Endothelial cell of umbilical vein (primary cell): ENCODE data around the gene FAM118A. TPM values are rescaled to one million over a fixed set of nuclear protein-coding genes. Genes with fewer than 3 reads are reported as not detected.

Source experiments
- BruUV-seq: library from RNA; stranded (reverse); fragments of 400-500 nt; replicated peaks from 2 replicates; lab custom pipeline; 2021; lab: Mats Ljungman, UMichigan
- CTCF ChIA-PET: fragments of 300-600, 350-600 bp; sonication (Branson Sonifier 250); formaldehyde crosslinking; loops from one replicate; lab custom pipeline; 2021; ENCODE audit warnings: antibody characterized with exemption, inconsistent platforms; lab: Charles Lee
- POLR2A ChIA-PET: fragments of 300-600, 350-600 bp; sonication (Branson Sonifier 250); formaldehyde crosslinking; loops from one replicate; lab custom pipeline; 2021; ENCODE audit warnings: antibody characterized with exemption, inconsistent platforms; lab: Charles Lee
- DNase-seq: peaks from one replicate; pipeline ENCODE4 v3.0.0-alpha.2; 2011; ENCODE audit warnings: low read depth, low spot score
- FAIRE-seq: peaks from 2 replicates; lab custom pipeline; 2011; peaks lifted over from hg19 to GRCh38; lab: Jason Lieb, UNC
- H2AFZ ChIP-seq: 2 replicates; pipeline ENCODE4 v1.6.0; 2012; ENCODE audit warnings: low read depth, low read length, control low read depth, inconsistent platforms
- H3K27ac ChIP-seq: 2 replicates; pipeline ENCODE4 v1.5.1; 2011; ENCODE audit warnings: low read depth, mild to moderate bottlenecking, control low read depth, low read length, moderate library complexity; ENCODE audit not compliant: insufficient read depth
- H3K27me3 ChIP-seq, 2 experiments: 2 replicates each; pipeline versions ENCODE4 v1.6.0 to v1.6.1; 2011; ENCODE audit warnings: low read length in 2 of 2, mixed read lengths in 1 of 2; ENCODE audit not compliant: control insufficient read depth in 2 of 2, insufficient read depth in 2 of 2
- H3K36me3 ChIP-seq, 2 experiments: 2 replicates in 1 of 2; 3 replicates in 1 of 2; pipeline ENCODE4 v1.5.1; 2011; ENCODE audit warnings: low read length in 2 of 2, mild to moderate bottlenecking in 1 of 2, moderate library complexity in 1 of 2; ENCODE audit not compliant: control insufficient read depth in 2 of 2, insufficient read depth in 2 of 2; ENCODE audit errors: extremely low read depth in 1 of 2
- H3K4me1 ChIP-seq: 3 replicates; pipeline ENCODE4 v1.5.1; 2011; ENCODE audit warnings: mild to moderate bottlenecking, low read length; ENCODE audit not compliant: control insufficient read depth, insufficient read depth; ENCODE audit errors: extremely low read depth
- H3K4me2 ChIP-seq: 2 replicates; pipeline ENCODE4 v1.6.1; 2011; ENCODE audit warnings: low read length, control low read depth, mixed read lengths; ENCODE audit not compliant: insufficient read depth
- H3K4me3 ChIP-seq, 3 experiments: fragments of 200-600 bp in 1 of 3; sonication (generic), shearing (Covaris generic) in 1 of 3; replicated peaks in 1 of 3; 2 replicates each; pipeline ENCODE4 v1.5.1; 2011 to 2016; ENCODE audit warnings: control low read depth in 3 of 3, low read length in 3 of 3, mild to moderate bottlenecking in 2 of 3, inconsistent platforms in 1 of 3, low read depth in 1 of 3, moderate library complexity in 1 of 3; ENCODE audit not compliant: insufficient read depth in 1 of 3
- H3K79me2 ChIP-seq: 2 replicates; pipeline ENCODE4 v1.6.0; 2012; ENCODE audit warnings: low read length, inconsistent platforms; ENCODE audit not compliant: control insufficient read depth, insufficient read depth
- H3K9ac ChIP-seq: replicated peaks from 2 replicates; pipeline ENCODE3; 2011; ENCODE audit warnings: low read length, control low read depth; ENCODE audit not compliant: insufficient read depth; ENCODE audit errors: extremely low read depth
- H3K9me1 ChIP-seq: replicated peaks from 3 replicates; pipeline ENCODE4 v1.6.0; 2011; ENCODE audit warnings: mild to moderate bottlenecking, low read length; ENCODE audit not compliant: control insufficient read depth, insufficient read depth; ENCODE audit errors: extremely low read depth
- H3K9me3 ChIP-seq: replicated peaks from 2 replicates; pipeline ENCODE4 v1.5.1; 2012; ENCODE audit warnings: low read length, inconsistent platforms; ENCODE audit not compliant: control insufficient read depth, insufficient read depth
- H4K20me1 ChIP-seq: replicated peaks from 2 replicates; pipeline ENCODE3; 2011; ENCODE audit warnings: mild to moderate bottlenecking, low read length; ENCODE audit not compliant: control insufficient read depth, insufficient read depth; ENCODE audit errors: extremely low read depth
- CTCF ChIP-seq, 2 donors: IDR thresholded peaks; 1 replicate in 1 of 2; 2 replicates in 1 of 2; pipeline ENCODE4 v1.5.1; 2011; ENCODE audit warnings: low read length in 2 of 2, mild to moderate bottlenecking in 2 of 2, moderate library complexity in 2 of 2, control low read depth in 1 of 2, inconsistent platforms in 1 of 2, low read depth in 1 of 2; ENCODE audit not compliant: insufficient read depth in 1 of 2; ENCODE audit errors: extremely low read depth in 1 of 2
- EZH2 ChIP-seq: IDR thresholded peaks from 2 replicates; pipeline ENCODE4 v1.6.1; 2012; ENCODE audit warnings: borderline replicate concordance, low read depth, mild to moderate bottlenecking, moderate library complexity, low read length, inconsistent platforms; ENCODE audit not compliant: severe bottlenecking
- FOS ChIP-seq: IDR thresholded peaks from 2 replicates; pipeline ENCODE4 v1.6.1; 2011; ENCODE audit warnings: mild to moderate bottlenecking, low read length, moderate library complexity, borderline replicate concordance; ENCODE audit not compliant: insufficient read depth
- GATA2 ChIP-seq: IDR thresholded peaks from 2 replicates; pipeline ENCODE4 v1.7.0; 2011; ENCODE audit warnings: low read depth, mild to moderate bottlenecking, moderate library complexity, mixed read lengths, low read length; ENCODE audit not compliant: insufficient read length, insufficient read depth
- JUN ChIP-seq: IDR thresholded peaks from 2 replicates; pipeline ENCODE4 v1.6.1; 2011; ENCODE audit warnings: borderline replicate concordance, low read depth; ENCODE audit not compliant: insufficient read length, insufficient read depth
- MYC ChIP-seq: IDR thresholded peaks from one replicate; pipeline ENCODE4 v1.6.1; 2011; ENCODE audit warnings: mild to moderate bottlenecking, low read depth, low read length
- POLR2A ChIP-seq: IDR thresholded peaks from 2 replicates; pipeline ENCODE4 v1.6.1; 2012; ENCODE audit warnings: low read depth, mild to moderate bottlenecking, control low read depth, low read length
- POLR2AphosphoS5 ChIP-seq: IDR thresholded peaks from 2 replicates; pipeline ENCODE4 v1.6.1; 2012; ENCODE audit warnings: low read depth, mild to moderate bottlenecking, control low read depth, low read length, moderate library complexity; ENCODE audit not compliant: insufficient read depth
- dilution Hi-C: fragments of 300-500 bp; cut with MboI; formaldehyde crosslinking; loops from one replicate; pipeline ENCODE4 v1.15.0; 2019; ENCODE audit warnings: low sequenced_read_pairs; ENCODE audit not compliant: extremely low pct_ligation_motif_present
- intact Hi-C: fragments of 100-400 bp; cut with micrococcal nuclease; formaldehyde crosslinking; loops from one replicate; pipeline ENCODE4 v1.10.0; 2022
- polyA plus RNA-seq, 4 experiments: library from polyadenylated mRNA; depleted of rRNA in 3 of 4; stranded (reverse) in 3 of 4; unstranded in 1 of 4; fragments of >200 nt; gene quantifications; 2 replicates each; pipeline versions ENCODE4 v1.2.1 to v1.2.3, GENCODE V29; 2011 to 2012; ENCODE audit warnings: missing spikeins in 1 of 4
- total RNA-seq: library from RNA; stranded (reverse); gene quantifications from 2 replicates; pipeline ENCODE4 v1.2.3, GENCODE V29; 2021
- TF ChIP-seq, protein P1 (sequence below): IDR thresholded peaks from 2 replicates; pipeline ENCODE4 v1.6.1; 2011; ENCODE audit not compliant: insufficient read depth, insufficient read length

FAM118A gene
- total and polyA plus RNA-seq, 2 donors (not counting 3 experiments of a cell fraction or from before 2014, with no cell fraction given): 20.2 to 25.6 TPM

DNA sequence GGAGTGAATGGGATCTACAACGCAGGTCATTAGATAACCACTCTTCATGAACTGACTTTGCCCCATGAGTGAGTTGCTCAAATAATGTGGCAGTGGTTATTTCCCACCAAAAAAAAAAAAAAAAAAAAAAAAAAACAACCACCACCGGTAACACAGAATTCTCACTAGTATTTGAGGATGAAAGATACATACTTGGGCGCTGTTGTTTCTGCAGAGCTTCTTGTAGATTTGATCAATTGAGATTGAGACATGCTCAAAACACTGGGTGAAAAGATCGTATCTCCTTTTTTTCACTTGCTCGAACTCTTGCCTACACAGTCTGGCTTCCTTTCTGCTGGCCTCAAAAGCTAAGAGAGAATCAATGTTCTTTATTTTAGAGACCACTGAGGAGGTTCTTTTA, 44.1 kb downstream of the FAM118A start:
- FAIRE-seq (no peak), DNase-seq (no peak)
- H4K20me1 ChIP-seq: no peaks in the 10 kb centered on the region
- no peaks in the 10 kb centered on the region for H3K4me1 ChIP-seq
- dilution Hi-C loops: no loop called here
- H3K9me3 ChIP-seq: no peaks in the 10 kb centered on the region
- H3K9ac ChIP-seq: no peak overlapping the region
- no peak overlapping the region for H3K4me2 ChIP-seq
- intact Hi-C loops: no loop called here
- CTCF ChIA-PET: interaction anchor here (1.4 kb wide), 1 partner anchor 37 kb away, joined by 3 read pairs; no protein-coding TSS in a partner anchor
- no peak overlapping the region for H2AFZ ChIP-seq
- no peak for TF ChIP-seq FOS
- no peak for TF ChIP-seq GATA2
- no peak for TF ChIP-seq JUN
- TF ChIP-seq CTCF (IDR thresholded peaks at IDR 0.05; ENCODE audit: extremely low read depth in 1 of 2, insufficient read depth in 1 of 2, low read depth in 1 of 2, low read length in 2 of 2): no peak
- no peak for TF ChIP-seq EZH2
- TF ChIP-seq, protein P1, sequence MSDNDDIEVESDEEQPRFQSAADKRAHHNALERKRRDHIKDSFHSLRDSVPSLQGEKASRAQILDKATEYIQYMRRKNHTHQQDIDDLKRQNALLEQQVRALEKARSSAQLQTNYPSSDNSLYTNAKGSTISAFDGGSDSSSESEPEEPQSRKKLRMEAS: no peak
- no peak for TF ChIP-seq MYC
- no peak for TF ChIP-seq POLR2A
- TF ChIP-seq POLR2AphosphoS5: no peak
- POLR2A ChIA-PET: no interaction called here
- no peak overlapping the region for H3K4me3 ChIP-seq
- no peaks in the 10 kb centered on the region for H3K36me3 ChIP-seq
- no peaks in the 10 kb centered on the region for H3K79me2 ChIP-seq
- BruUV-seq: no TSS peak
- peaks cover 3 to 5% of the 10 kb centered on the region in 2 experiments for H3K27me3 ChIP-seq
- no peaks in the 10 kb centered on the region for H3K9me1 ChIP-seq
- no peak overlapping the region for H3K27ac ChIP-seq
